SK-N-SH (cell line): ENCODE measurements around the gene RPL15. TPM values are rescaled to one million over a fixed set of nuclear protein-coding genes. Genes with fewer than 3 reads are reported as not detected.

ENCODE experiments used
- CTCF ChIA-PET: fragments of 300-600, 350-600 bp; formaldehyde crosslinking; extraction: SDS; loops from one replicate; lab custom pipeline; 2021; lab: Yijun Ruan, JAX
- POLR2A ChIA-PET: fragments of 350-600 bp; sonication (Branson Sonifier 250); formaldehyde crosslinking; extraction: SDS; loops from one replicate; lab custom pipeline; 2020; ENCODE audit warnings: antibody characterized with exemption, inconsistent platforms; lab: Yijun Ruan, JAX
- DNase-seq: peaks from one replicate; pipeline ENCODE4 v3.0.0; 2012
- H2AFZ ChIP-seq: fragments of 200-600 bp; sonication (generic); 2 replicates; pipeline ENCODE4 v1.8.1; 2016; ENCODE audit warnings: antibody characterized with exemption, mild to moderate bottlenecking, low read depth
- H3F3A ChIP-seq: fragments of 200-600 bp; sonication (generic); replicated peaks from 2 replicates; pipeline ENCODE3; 2016; ENCODE audit warnings: antibody characterized with exemption, mild to moderate bottlenecking; ENCODE audit not compliant: insufficient read depth
- H3K27ac ChIP-seq, 2 experiments: fragments of 200-500 bp in 1 of 2; fragments of 200-600 bp in 1 of 2; sonication (Bioruptor generic) in 1 of 2; sonication (generic), shearing (Covaris generic) in 1 of 2; 2 replicates each; pipeline versions ENCODE4 v1.5.1 to v1.6.1; 2014 to 2016; ENCODE audit warnings: low read depth in 2 of 2, inconsistent platforms in 1 of 2, low read length in 1 of 2, mild to moderate bottlenecking in 1 of 2, mixed read lengths in 1 of 2
- H3K27me3 ChIP-seq: fragments of 200-600 bp; sonication (generic), shearing (Covaris generic); 2 replicates; pipeline ENCODE4 v1.6.1; 2016; ENCODE audit warnings: mixed run types; ENCODE audit not compliant: insufficient read depth
- H3K36me3 ChIP-seq, 2 experiments: fragments of 200-500 bp in 1 of 2; fragments of 200-600 bp in 1 of 2; sonication (Bioruptor generic) in 1 of 2; sonication (generic) in 1 of 2; replicated peaks in 1 of 2; 2 replicates each; pipeline versions ENCODE3 to v1.5.1; 2014 to 2016; ENCODE audit warnings: low read length in 1 of 2, mild to moderate bottlenecking in 1 of 2; ENCODE audit not compliant: insufficient read depth in 2 of 2, control insufficient read depth in 1 of 2
- H3K4me1 ChIP-seq, 2 experiments: fragments of 200-500 bp in 1 of 2; fragments of 200-600 bp in 1 of 2; sonication (Bioruptor generic) in 1 of 2; sonication (generic), shearing (Covaris generic) in 1 of 2; 2 replicates each; pipeline versions ENCODE4 v1.5.1 to v1.6.1; 2014 to 2016; ENCODE audit warnings: low read depth in 1 of 2, low read length in 1 of 2, mixed run types in 1 of 2; ENCODE audit not compliant: insufficient read depth in 2 of 2, control insufficient read depth in 1 of 2
- H3K4me2 ChIP-seq: fragments of 200-600 bp; sonication (generic), shearing (Covaris generic); 2 replicates; pipeline ENCODE4 v1.6.1; 2017; ENCODE audit warnings: mixed run types
- H3K4me3 ChIP-seq, 2 experiments: fragments of 200-500 bp in 1 of 2; fragments of 200-600 bp in 1 of 2; sonication (Bioruptor generic) in 1 of 2; sonication (generic), shearing (Covaris generic) in 1 of 2; 2 replicates each; pipeline versions ENCODE4 v1.5.1 to v1.8.1; 2014 to 2016; ENCODE audit warnings: low read depth in 2 of 2, inconsistent platforms in 1 of 2, low read length in 1 of 2, mild to moderate bottlenecking in 1 of 2, mixed read lengths in 1 of 2, moderate library complexity in 1 of 2
- H3K79me2 ChIP-seq: fragments of 200-600 bp; sonication (generic); 2 replicates; pipeline ENCODE4 v1.8.1; 2017; ENCODE audit warnings: mild to moderate bottlenecking; ENCODE audit not compliant: insufficient read depth
- H3K9ac ChIP-seq: fragments of 200-600 bp; sonication (generic); 2 replicates; pipeline ENCODE4 v1.6.1; 2017; ENCODE audit warnings: mixed run types
- H3K9me2 ChIP-seq: fragments of 200-600 bp; sonication (generic); 2 replicates; pipeline ENCODE4 v1.6.1; 2017; ENCODE audit warnings: mixed run types
- H3K9me3 ChIP-seq: fragments of 200-600 bp; sonication (generic); 2 replicates; pipeline ENCODE4 v1.6.1; 2017; ENCODE audit warnings: mixed run types, mild to moderate bottlenecking, moderate library complexity
- H4K20me1 ChIP-seq: fragments of 200-600 bp; sonication (generic); 2 replicates; pipeline ENCODE4 v1.6.1; 2017; ENCODE audit warnings: mild to moderate bottlenecking, mixed run types; ENCODE audit not compliant: insufficient read depth
- ELF1 ChIP-seq: IDR thresholded peaks from 2 replicates; pipeline ENCODE4 v1.4.0; 2012
- EP300 ChIP-seq, 2 experiments: IDR thresholded peaks; 2 replicates each; pipeline versions ENCODE4 v1.4.0 to v1.6.1; 2012; ENCODE audit warnings: borderline replicate concordance in 1 of 2, low read depth in 1 of 2, low read length in 1 of 2
- EZH2phosphoT487 ChIP-seq: fragments of 200-600 bp; sonication (generic); IDR thresholded peaks from 2 replicates; pipeline ENCODE4 v1.6.1; 2017; ENCODE audit warnings: low read depth, mixed run types, mild to moderate bottlenecking, antibody characterized with exemption, moderate library complexity, borderline replicate concordance
- GABPA ChIP-seq: IDR thresholded peaks from 2 replicates; pipeline ENCODE4 v1.4.0; 2012; ENCODE audit warnings: low read depth, mild to moderate bottlenecking
- JUND ChIP-seq: IDR thresholded peaks from 2 replicates; pipeline ENCODE4 v1.4.0; 2012
- RAD21 ChIP-seq: IDR thresholded peaks from 2 replicates; pipeline ENCODE4 v1.6.1; 2012; ENCODE audit warnings: mild to moderate bottlenecking, low read length
- RCOR1 ChIP-seq: fragments of 150-350 bp; IDR thresholded peaks from 2 replicates; pipeline ENCODE4 v1.6.1; 2017; ENCODE audit warnings: antibody characterized with exemption, low read length
- RFX5 ChIP-seq: IDR thresholded peaks from 2 replicates; pipeline ENCODE4 v1.6.1; 2012; ENCODE audit warnings: mild to moderate bottlenecking, improper control_type of control experiment, low read length
- RXRA ChIP-seq: IDR thresholded peaks from 2 replicates; pipeline ENCODE4 v1.4.0; 2012; ENCODE audit warnings: low read depth, mild to moderate bottlenecking, borderline replicate concordance
- SIN3A ChIP-seq: IDR thresholded peaks from 2 replicates; pipeline ENCODE4 v1.6.1; 2012; ENCODE audit warnings: low read depth, mild to moderate bottlenecking, low read length, moderate library complexity, borderline replicate concordance
- SMC3 ChIP-seq: IDR thresholded peaks from 2 replicates; pipeline ENCODE4 v1.6.1; 2012; ENCODE audit warnings: low read depth, low read length, improper control_type of control experiment
- TAF1 ChIP-seq: IDR thresholded peaks from 2 replicates; pipeline ENCODE4 v1.6.1; 2012; ENCODE audit warnings: low read depth, mild to moderate bottlenecking, low read length, moderate library complexity, borderline replicate concordance
- TCF12 ChIP-seq: IDR thresholded peaks from 2 replicates; pipeline ENCODE4 v1.4.0; 2012
- TEAD4 ChIP-seq: IDR thresholded peaks from 2 replicates; pipeline ENCODE4 v1.4.0; 2012; ENCODE audit warnings: mild to moderate bottlenecking, borderline replicate concordance; ENCODE audit not compliant: insufficient read depth
- WGBS: methylation state at CpG from one replicate; pipeline ENCODE4 v1.1.6; 2017; ENCODE audit warnings: low lambda C conversion rate; 5-methylcytosine and 5-hydroxymethylcytosine counted together
- polyA plus RNA-seq, 3 experiments: library from polyadenylated mRNA; depleted of rRNA; stranded (reverse); fragments of >200 nt; gene quantifications; 2 replicates each; pipeline ENCODE4 v1.2.3, GENCODE V29; 2012
- TF ChIP-seq, protein P1 (sequence below): IDR thresholded peaks from 2 replicates; pipeline ENCODE4 v1.4.0; 2012; ENCODE audit warnings: low read depth, borderline replicate concordance
- TF ChIP-seq, protein P2 (sequence below): fragments of 200-600 bp; sonication (generic); IDR thresholded peaks from 2 replicates; pipeline ENCODE4 v1.6.1; 2017; ENCODE audit warnings: antibody characterized with exemption, mild to moderate bottlenecking, moderate library complexity
- TF ChIP-seq, protein P3 (sequence below): IDR thresholded peaks from 2 replicates; pipeline ENCODE4 v1.4.0; 2012; ENCODE audit warnings: low read depth, borderline replicate concordance
- TF ChIP-seq, protein P4 (sequence below): IDR thresholded peaks from 2 replicates; pipeline ENCODE4; 2012

The RPL15 gene
- polyA plus RNA-seq, 1 of the 3 experiments (the other 2 are of a cell fraction): 5,582 TPM

DNA sequence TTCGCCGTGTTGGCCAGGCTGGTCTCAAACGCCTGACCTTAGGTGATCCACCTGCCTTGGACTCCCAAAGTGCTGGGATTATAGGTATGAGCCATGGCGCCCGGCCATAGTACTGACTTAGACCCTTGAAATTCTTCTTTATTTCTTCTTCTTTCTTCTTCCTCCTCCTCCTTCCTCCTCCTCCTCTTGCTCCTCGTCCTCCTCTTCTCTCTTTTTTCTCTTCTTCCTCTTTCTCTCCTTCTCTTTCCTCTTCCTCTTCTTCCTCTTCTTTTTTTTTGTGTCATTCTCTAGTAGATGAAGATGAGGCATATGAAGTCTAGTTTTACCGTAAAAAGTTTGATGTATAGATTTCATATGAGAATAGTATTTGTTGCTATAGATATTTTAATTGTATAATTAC, 9.3 kb downstream of the RPL15 start (continued):
- TF ChIP-seq RAD21 (no peak), SMC3 (no peak), JUND (no peak), SIN3A (no peak), TCF12 (no peak), RFX5 (no peak), TEAD4 (no peak)
- TF ChIP-seq, protein P1, sequence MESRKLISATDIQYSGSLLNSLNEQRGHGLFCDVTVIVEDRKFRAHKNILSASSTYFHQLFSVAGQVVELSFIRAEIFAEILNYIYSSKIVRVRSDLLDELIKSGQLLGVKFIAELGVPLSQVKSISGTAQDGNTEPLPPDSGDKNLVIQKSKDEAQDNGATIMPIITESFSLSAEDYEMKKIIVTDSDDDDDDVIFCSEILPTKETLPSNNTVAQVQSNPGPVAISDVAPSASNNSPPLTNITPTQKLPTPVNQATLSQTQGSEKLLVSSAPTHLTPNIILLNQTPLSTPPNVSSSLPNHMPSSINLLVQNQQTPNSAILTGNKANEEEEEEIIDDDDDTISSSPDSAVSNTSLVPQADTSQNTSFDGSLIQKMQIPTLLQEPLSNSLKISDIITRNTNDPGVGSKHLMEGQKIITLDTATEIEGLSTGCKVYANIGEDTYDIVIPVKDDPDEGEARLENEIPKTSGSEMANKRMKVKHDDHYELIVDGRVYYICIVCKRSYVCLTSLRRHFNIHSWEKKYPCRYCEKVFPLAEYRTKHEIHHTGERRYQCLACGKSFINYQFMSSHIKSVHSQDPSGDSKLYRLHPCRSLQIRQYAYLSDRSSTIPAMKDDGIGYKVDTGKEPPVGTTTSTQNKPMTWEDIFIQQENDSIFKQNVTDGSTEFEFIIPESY: no peak

DNA sequence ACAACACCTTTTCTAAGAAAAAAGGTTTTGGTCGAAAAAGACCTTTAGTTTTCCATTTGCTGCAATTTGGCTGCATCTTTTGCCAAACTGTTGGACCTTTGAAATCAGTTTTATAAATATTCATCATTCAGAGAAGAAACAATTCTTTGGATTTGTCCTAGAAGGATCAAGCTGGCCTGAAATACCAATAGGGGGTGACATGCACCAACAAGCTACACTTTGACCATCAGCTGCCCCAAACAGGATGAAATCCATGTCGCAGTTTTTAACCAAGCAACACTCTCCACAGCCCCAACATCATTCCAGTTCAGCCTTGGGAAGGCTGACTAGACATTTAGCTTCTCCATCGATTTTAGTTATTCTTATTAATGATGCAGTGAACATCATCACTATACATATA, 9.8 kb downstream of the RPL15 start:
- 86% methylated on average over 3 of the region's 3 CpGs for WGBS
- H3K9ac ChIP-seq: no peak overlapping the region
- no peaks in the 10 kb centered on the region for H3K27me3 ChIP-seq
- peaks cover 27% of the 10 kb centered on the region for H3F3A ChIP-seq
- H3K9me3 ChIP-seq: no peaks in the 10 kb centered on the region
- H3K36me3 ChIP-seq: peaks cover 0 to 6% of the 10 kb centered on the region in 2 experiments
- no peak overlapping the region for H3K27ac ChIP-seq
- ChIA-PET CTCF (interaction anchor here (0.9 to 1.3 kb wide), 3 partner anchors 9 to 68 kb away, joined by 3 to 5 read pairs (median 3); partner anchors contain the start of genes NKIRAS1 and RPL15), POLR2A (no interaction called here)
- H3K79me2 ChIP-seq: no peaks in the 10 kb centered on the region
- DNase-seq: no peak
- no peaks in the 10 kb centered on the region for H4K20me1 ChIP-seq
- H3K4me2 ChIP-seq: no peak overlapping the region
- H2AFZ ChIP-seq: no peak overlapping the region
- no peaks in the 10 kb centered on the region for H3K9me2 ChIP-seq
- no peaks in the 10 kb centered on the region; a peak in 1 of 4 replicates for H3K4me1 ChIP-seq
- H3K4me3 ChIP-seq: no peak overlapping the region
- TF ChIP-seq SMC3 (peak; percentile 15; the same call in 1 of the 2 replicates), GABPA (no peak), SIN3A (no peak), RAD21 (peak; percentile 69)
- TF ChIP-seq, protein P2, sequence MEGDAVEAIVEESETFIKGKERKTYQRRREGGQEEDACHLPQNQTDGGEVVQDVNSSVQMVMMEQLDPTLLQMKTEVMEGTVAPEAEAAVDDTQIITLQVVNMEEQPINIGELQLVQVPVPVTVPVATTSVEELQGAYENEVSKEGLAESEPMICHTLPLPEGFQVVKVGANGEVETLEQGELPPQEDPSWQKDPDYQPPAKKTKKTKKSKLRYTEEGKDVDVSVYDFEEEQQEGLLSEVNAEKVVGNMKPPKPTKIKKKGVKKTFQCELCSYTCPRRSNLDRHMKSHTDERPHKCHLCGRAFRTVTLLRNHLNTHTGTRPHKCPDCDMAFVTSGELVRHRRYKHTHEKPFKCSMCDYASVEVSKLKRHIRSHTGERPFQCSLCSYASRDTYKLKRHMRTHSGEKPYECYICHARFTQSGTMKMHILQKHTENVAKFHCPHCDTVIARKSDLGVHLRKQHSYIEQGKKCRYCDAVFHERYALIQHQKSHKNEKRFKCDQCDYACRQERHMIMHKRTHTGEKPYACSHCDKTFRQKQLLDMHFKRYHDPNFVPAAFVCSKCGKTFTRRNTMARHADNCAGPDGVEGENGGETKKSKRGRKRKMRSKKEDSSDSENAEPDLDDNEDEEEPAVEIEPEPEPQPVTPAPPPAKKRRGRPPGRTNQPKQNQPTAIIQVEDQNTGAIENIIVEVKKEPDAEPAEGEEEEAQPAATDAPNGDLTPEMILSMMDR: peak; percentile 28; the same call in 1 of the 2 replicates

DNA sequence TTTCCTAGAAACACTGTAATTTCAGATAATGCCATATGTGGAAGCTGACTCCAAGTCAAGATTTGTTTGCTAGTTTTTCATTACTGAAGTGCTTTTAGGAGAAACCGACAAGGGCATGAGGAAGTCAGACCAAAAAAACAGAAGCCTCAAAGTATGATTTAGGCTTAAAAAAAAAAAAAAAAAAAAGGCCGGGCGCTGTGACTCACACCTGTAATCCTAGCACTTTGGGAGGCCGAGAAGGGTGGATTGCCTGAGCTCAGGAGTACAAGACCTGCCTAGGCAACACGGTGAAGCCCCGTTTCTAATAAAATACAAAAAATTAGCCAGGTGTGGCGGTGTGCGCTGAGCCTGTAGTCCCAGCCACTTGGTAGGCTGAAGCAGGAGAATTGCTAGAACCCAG, 11.6 kb downstream of the RPL15 start:
- no peaks in the 10 kb centered on the region for H3K9me3 ChIP-seq
- no peak for DNase-seq
- peaks cover 13% of the 10 kb centered on the region for H3F3A ChIP-seq
- H2AFZ ChIP-seq: no peak overlapping the region
- H4K20me1 ChIP-seq: no peaks in the 10 kb centered on the region
- no peak overlapping the region for H3K27ac ChIP-seq
- H3K27me3 ChIP-seq: no peaks in the 10 kb centered on the region
- H3K9me2 ChIP-seq: no peaks in the 10 kb centered on the region
- WGBS: 75% methylated on average over 8 of the region's 8 CpGs
- no peak overlapping the region for H3K4me2 ChIP-seq
- peaks cover 0 to 2% of the 10 kb centered on the region in 2 experiments; a peak in 1 of 4 replicates for H3K4me1 ChIP-seq
- H3K4me3 ChIP-seq: no peak overlapping the region
- ChIA-PET POLR2A (interaction anchor here (0.7 kb wide), 1 partner anchor 12 kb away, joined by 8 read pairs; the partner anchor contains the start of genes NKIRAS1 and RPL15), CTCF (no interaction called here)
- no peaks in the 10 kb centered on the region for H3K79me2 ChIP-seq
- H3K9ac ChIP-seq: no peak overlapping the region
- H3K36me3 ChIP-seq: peaks cover 0 to 6% of the 10 kb centered on the region in 2 experiments
- TF ChIP-seq RCOR1: no peak
- TF ChIP-seq, protein P3, sequence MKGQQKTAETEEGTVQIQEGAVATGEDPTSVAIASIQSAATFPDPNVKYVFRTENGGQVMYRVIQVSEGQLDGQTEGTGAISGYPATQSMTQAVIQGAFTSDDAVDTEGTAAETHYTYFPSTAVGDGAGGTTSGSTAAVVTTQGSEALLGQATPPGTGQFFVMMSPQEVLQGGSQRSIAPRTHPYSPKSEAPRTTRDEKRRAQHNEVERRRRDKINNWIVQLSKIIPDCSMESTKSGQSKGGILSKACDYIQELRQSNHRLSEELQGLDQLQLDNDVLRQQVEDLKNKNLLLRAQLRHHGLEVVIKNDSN: no peak
- TF ChIP-seq EP300 (IDR thresholded peaks at IDR 0.05; ENCODE audit: borderline replicate concordance in 1 of 2, low read depth in 1 of 2, low read length in 1 of 2): no peak
- no peak for TF ChIP-seq SMC3
- TF ChIP-seq, protein P4, sequence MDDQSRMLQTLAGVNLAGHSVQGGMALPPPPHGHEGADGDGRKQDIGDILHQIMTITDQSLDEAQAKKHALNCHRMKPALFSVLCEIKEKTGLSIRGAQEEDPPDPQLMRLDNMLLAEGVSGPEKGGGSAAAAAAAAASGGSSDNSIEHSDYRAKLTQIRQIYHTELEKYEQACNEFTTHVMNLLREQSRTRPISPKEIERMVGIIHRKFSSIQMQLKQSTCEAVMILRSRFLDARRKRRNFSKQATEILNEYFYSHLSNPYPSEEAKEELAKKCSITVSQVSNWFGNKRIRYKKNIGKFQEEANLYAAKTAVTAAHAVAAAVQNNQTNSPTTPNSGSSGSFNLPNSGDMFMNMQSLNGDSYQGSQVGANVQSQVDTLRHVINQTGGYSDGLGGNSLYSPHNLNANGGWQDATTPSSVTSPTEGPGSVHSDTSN: no peak
- TF ChIP-seq TAF1: no peak
- TF ChIP-seq EZH2phosphoT487: no peak
- TF ChIP-seq RXRA: no peak
- TF ChIP-seq RAD21: no peak
- no peak for TF ChIP-seq ELF1
- no peak for TF ChIP-seq JUND
- TF ChIP-seq, protein P2: no peak
- no peak for TF ChIP-seq RFX5
